ENCODE data around the gene RAE1.

DNA sequence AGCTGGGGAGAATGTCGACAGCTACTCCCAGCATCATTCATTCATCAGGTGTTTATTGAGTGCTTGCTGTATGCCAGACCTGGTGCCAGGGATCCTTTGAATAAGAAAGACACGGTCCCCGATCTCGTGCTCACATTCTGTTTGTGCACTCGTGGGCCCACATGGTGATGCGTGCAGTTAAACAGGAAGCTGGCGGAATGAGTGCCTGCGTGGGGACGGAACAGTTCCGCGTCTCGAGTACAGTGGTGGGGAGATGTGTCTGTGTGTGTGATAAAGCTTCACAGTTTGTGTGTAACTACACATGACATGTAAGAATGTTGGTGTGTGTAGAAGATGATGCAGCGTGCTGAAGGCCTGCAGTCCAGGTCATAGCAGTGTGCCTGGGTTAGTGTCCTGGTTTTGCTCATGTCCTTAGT, 46.6 kb downstream of the RAE1 start:
- TF ChIP-seq POLR2A (IDR thresholded peaks at IDR 0.05), result no peak
- TF ChIP-seq, protein P1, sequence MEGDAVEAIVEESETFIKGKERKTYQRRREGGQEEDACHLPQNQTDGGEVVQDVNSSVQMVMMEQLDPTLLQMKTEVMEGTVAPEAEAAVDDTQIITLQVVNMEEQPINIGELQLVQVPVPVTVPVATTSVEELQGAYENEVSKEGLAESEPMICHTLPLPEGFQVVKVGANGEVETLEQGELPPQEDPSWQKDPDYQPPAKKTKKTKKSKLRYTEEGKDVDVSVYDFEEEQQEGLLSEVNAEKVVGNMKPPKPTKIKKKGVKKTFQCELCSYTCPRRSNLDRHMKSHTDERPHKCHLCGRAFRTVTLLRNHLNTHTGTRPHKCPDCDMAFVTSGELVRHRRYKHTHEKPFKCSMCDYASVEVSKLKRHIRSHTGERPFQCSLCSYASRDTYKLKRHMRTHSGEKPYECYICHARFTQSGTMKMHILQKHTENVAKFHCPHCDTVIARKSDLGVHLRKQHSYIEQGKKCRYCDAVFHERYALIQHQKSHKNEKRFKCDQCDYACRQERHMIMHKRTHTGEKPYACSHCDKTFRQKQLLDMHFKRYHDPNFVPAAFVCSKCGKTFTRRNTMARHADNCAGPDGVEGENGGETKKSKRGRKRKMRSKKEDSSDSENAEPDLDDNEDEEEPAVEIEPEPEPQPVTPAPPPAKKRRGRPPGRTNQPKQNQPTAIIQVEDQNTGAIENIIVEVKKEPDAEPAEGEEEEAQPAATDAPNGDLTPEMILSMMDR (IDR thresholded peaks at IDR 0.05), result no peak

Measured in testis (tissue), 2 donors.